GM23338 (cell line): ENCODE measurements around the gene THSD4. TPM values are rescaled to one million over a fixed set of nuclear protein-coding genes. Genes with fewer than 3 reads are reported as not detected.
"Not testable (repeated sequence)": the region's sequence is repeated elsewhere in the genome, so short reads cannot be mapped to it uniquely, and the experiment has no call there.

Experiments
- ATAC-seq: fragments of 200-7000 bp; cut with Tn5 transposase; 3 replicates; pipeline ENCODE4 v1.9.1; 2020
- DNase-seq: peaks from one replicate; pipeline ENCODE4 v3.0.0-alpha.2; 2015; ENCODE audit warnings: low spot score
- H2AFZ ChIP-seq: fragments of 200-600 bp; sonication (generic); 2 replicates; pipeline ENCODE4 v1.8.0; 2016; ENCODE audit warnings: antibody characterized with exemption, mild to moderate bottlenecking, moderate library complexity
- H3F3A ChIP-seq: fragments of 200-600 bp; sonication (generic); replicated peaks from 2 replicates; pipeline ENCODE4 v1.8.0; 2017; ENCODE audit warnings: antibody characterized with exemption, mixed run types, low read depth
- H3K27ac ChIP-seq: fragments of 200-600 bp; sonication (generic); 2 replicates; pipeline ENCODE4 v1.6.1; 2016; ENCODE audit warnings: low read depth
- H3K27me3 ChIP-seq: fragments of 200-600 bp; sonication (generic); 2 replicates; pipeline ENCODE4 v1.8.0; 2016; ENCODE audit warnings: mild to moderate bottlenecking, mixed run types, moderate library complexity; ENCODE audit not compliant: insufficient read depth
- H3K36me3 ChIP-seq: fragments of 200-600 bp; sonication (generic); 2 replicates; pipeline ENCODE4 v1.8.0; 2016; ENCODE audit warnings: mild to moderate bottlenecking; ENCODE audit not compliant: insufficient read depth
- H3K4me1 ChIP-seq: fragments of 200-600 bp; sonication (generic); 2 replicates; pipeline ENCODE4 v1.8.0; 2016; ENCODE audit warnings: mild to moderate bottlenecking, moderate library complexity; ENCODE audit not compliant: insufficient read depth
- H3K4me2 ChIP-seq: fragments of 200-600 bp; sonication (generic); 2 replicates; pipeline ENCODE4 v1.7.1; 2017; ENCODE audit warnings: mixed run types
- H3K4me3 ChIP-seq: fragments of 200-600 bp; sonication (generic); 2 replicates; pipeline ENCODE4 v1.6.1; 2016; ENCODE audit warnings: mixed run types
- H3K79me2 ChIP-seq: fragments of 200-600 bp; sonication (generic); replicated peaks from 2 replicates; pipeline ENCODE4 v1.8.0; 2017; ENCODE audit warnings: mild to moderate bottlenecking; ENCODE audit not compliant: insufficient read depth
- H3K9me2 ChIP-seq: fragments of 200-600 bp; sonication (generic); 2 replicates; pipeline ENCODE4 v1.8.0; 2017; ENCODE audit not compliant: insufficient read depth
- H4K20me1 ChIP-seq: fragments of 200-600 bp; sonication (generic); replicated peaks from 2 replicates; pipeline ENCODE4 v1.8.0; 2017; ENCODE audit warnings: mild to moderate bottlenecking; ENCODE audit not compliant: insufficient read depth
- H3K27ac Mint-ChIP-seq: 2 replicates; pipeline ENCODE4 v1.8.0; 2020; ENCODE audit warnings: inconsistent platforms, mild to moderate bottlenecking, moderate library complexity, mixed read lengths
- H3K27me3 Mint-ChIP-seq: 3 replicates; pipeline ENCODE4 v1.8.0; 2022; ENCODE audit warnings: low read depth, mild to moderate bottlenecking, moderate library complexity, mixed read lengths, inconsistent platforms; ENCODE audit not compliant: insufficient read depth, poor library complexity
- H3K36me3 Mint-ChIP-seq: 3 replicates; pipeline ENCODE4 v1.8.0; 2021; ENCODE audit warnings: low read depth, mild to moderate bottlenecking, inconsistent platforms, moderate library complexity, mixed read lengths
- H3K4me1 Mint-ChIP-seq: 3 replicates; pipeline ENCODE4 v1.8.0; 2020; ENCODE audit warnings: mild to moderate bottlenecking, inconsistent platforms, mixed read lengths
- H3K4me3 Mint-ChIP-seq: 3 replicates; pipeline ENCODE4 v1.8.0; 2021; ENCODE audit warnings: moderate library complexity, mild to moderate bottlenecking, inconsistent platforms, mixed read lengths
- H3K9me3 Mint-ChIP-seq: 3 replicates; pipeline ENCODE4 v1.8.0; 2020; ENCODE audit warnings: moderate library complexity, mild to moderate bottlenecking, inconsistent platforms, mixed read lengths
- CREB1 ChIP-seq: fragments of 250-450 bp; sonication (Bioruptor Pico); IDR thresholded peaks from 2 replicates; pipeline ENCODE4 v1.5.0; 2020; ENCODE audit warnings: low read depth, mild to moderate bottlenecking, moderate library complexity
- EZH2 ChIP-seq: fragments of 200-600 bp; sonication (generic); IDR thresholded peaks from one replicate; pipeline ENCODE4 v1.8.0; 2017; ENCODE audit warnings: antibody characterized with exemption, mild to moderate bottlenecking, low read depth; ENCODE audit not compliant: unreplicated experiment
- EZH2phosphoT487 ChIP-seq: fragments of 200-600 bp; sonication (generic); IDR thresholded peaks from one replicate; pipeline ENCODE4 v1.8.1; 2018; ENCODE audit warnings: antibody characterized with exemption; ENCODE audit not compliant: unreplicated experiment
- JUNB ChIP-seq: IDR thresholded peaks from one replicate; pipeline ENCODE4 v1.6.1; 2016; ENCODE audit warnings: antibody characterized with exemption; ENCODE audit not compliant: unreplicated experiment
- NANOG ChIP-seq: IDR thresholded peaks from 2 replicates; pipeline ENCODE4 v1.6.1; 2016; ENCODE audit warnings: antibody characterized with exemption, borderline replicate concordance
- POLR2AphosphoS5 ChIP-seq: IDR thresholded peaks from 2 replicates; pipeline ENCODE4 v1.6.1; 2016; ENCODE audit warnings: antibody characterized with exemption, low read depth
- STAT1 ChIP-seq: IDR thresholded peaks from one replicate; pipeline ENCODE4 v1.6.1; 2016; ENCODE audit warnings: antibody characterized with exemption; ENCODE audit not compliant: unreplicated experiment
- ZNF114 ChIP-seq: fragments of 250-450 bp; sonication (Bioruptor Pico); IDR thresholded peaks from 2 replicates; pipeline ENCODE4 v1.5.0; 2020; ENCODE audit warnings: mild to moderate bottlenecking, moderate library complexity
- ZNF331 ChIP-seq: fragments of 250-450 bp; sonication (Bioruptor Pico); IDR thresholded peaks from 2 replicates; pipeline ENCODE4 v1.5.0; 2020; ENCODE audit warnings: low read depth, mild to moderate bottlenecking, moderate library complexity
- polyA plus RNA-seq: library from polyadenylated mRNA; unstranded; fragments of >200 nt; fragmentation: Nextera tagmentation; extraction: Ambion mirVana; gene quantifications from 2 replicates; pipeline ENCODE4 v1.2.1, GENCODE V29; 2016
- total RNA-seq: library from RNA; depleted of rRNA; stranded (reverse); fragments of >200 nt; shearing (Covaris generic); gene quantifications from 2 replicates; pipeline ENCODE4 v1.2.3, GENCODE V29; 2014
- TF ChIP-seq, protein P1 (sequence below): IDR thresholded peaks from 2 replicates; pipeline ENCODE4 v1.6.1; 2016; ENCODE audit warnings: antibody characterized with exemption
- TF ChIP-seq, protein P2 (sequence below): IDR thresholded peaks from one replicate; pipeline ENCODE4 v1.6.1; 2018; ENCODE audit warnings: antibody characterized with exemption; ENCODE audit not compliant: unreplicated experiment
- TF ChIP-seq, protein P3 (sequence below), 2 experiments: fragments of 200-600 bp in 1 of 2; sonication (generic) in 1 of 2; conservative IDR thresholded peaks; 2 replicates each; pipeline versions ENCODE4 v1.5.1 to v1.6.1; 2016 to 2017; ENCODE audit warnings: antibody characterized with exemption in 2 of 2, low read depth in 2 of 2, mild to moderate bottlenecking in 2 of 2, moderate library complexity in 1 of 2

Gene THSD4
- total and polyA plus RNA-seq, 2 experiments from 2014 or later = 2.0 to 7.4 TPM

DNA sequence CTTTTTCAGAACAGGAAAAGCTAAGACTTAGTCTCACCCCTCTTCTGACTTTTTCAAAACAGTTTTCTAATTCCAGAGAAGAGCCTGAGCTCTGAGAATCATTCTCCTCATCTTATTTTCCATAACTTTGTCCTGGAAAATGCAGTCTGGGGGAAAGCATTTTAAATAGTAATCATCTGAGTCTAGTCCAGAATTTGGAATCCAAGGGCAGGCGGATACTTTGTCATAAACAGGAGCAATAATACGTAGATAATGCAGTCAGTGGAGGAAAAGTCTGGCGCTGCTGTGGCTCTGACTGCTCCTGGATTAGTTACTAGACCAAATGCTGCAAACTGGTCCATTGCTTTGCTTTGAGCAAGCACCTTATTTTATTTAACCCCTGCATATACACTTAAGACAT, 285.0 kb downstream of the THSD4 start:
- no peaks in the 10 kb centered on the region for H3K9me3 Mint-ChIP-seq
- no peak overlapping the region for H2AFZ ChIP-seq
- no peak overlapping the region for H3K4me3 ChIP-seq
- no peaks in the 10 kb centered on the region for H3F3A ChIP-seq
- H3K27ac ChIP-seq = no peak overlapping the region
- H3K4me3 Mint-ChIP-seq = no peak overlapping the region
- no peaks in the 10 kb centered on the region for H3K79me2 ChIP-seq
- H3K27ac Mint-ChIP-seq = no peak overlapping the region
- no peaks in the 10 kb centered on the region for H3K36me3 Mint-ChIP-seq
- no peaks in the 10 kb centered on the region for H3K9me2 ChIP-seq
- H3K4me2 ChIP-seq = no peak overlapping the region
- H3K27me3 ChIP-seq = no peaks in the 10 kb centered on the region
- H3K27me3 Mint-ChIP-seq = peaks cover 4% of the 10 kb centered on the region
- no peak for DNase-seq
- ATAC-seq = no peak
- H3K4me1 ChIP-seq = no peaks in the 10 kb centered on the region
- no peaks in the 10 kb centered on the region for H3K36me3 ChIP-seq
- H4K20me1 ChIP-seq = no peaks in the 10 kb centered on the region
- no peak for TF ChIP-seq EZH2
- no peak for TF ChIP-seq NANOG
- TF ChIP-seq, protein P1, sequence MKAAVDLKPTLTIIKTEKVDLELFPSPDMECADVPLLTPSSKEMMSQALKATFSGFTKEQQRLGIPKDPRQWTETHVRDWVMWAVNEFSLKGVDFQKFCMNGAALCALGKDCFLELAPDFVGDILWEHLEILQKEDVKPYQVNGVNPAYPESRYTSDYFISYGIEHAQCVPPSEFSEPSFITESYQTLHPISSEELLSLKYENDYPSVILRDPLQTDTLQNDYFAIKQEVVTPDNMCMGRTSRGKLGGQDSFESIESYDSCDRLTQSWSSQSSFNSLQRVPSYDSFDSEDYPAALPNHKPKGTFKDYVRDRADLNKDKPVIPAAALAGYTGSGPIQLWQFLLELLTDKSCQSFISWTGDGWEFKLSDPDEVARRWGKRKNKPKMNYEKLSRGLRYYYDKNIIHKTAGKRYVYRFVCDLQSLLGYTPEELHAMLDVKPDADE = no peak
- TF ChIP-seq JUNB = no peak
- no peaks in the 10 kb centered on the region; the same call in 2 of the 3 replicates for H3K4me1 Mint-ChIP-seq

DNA sequence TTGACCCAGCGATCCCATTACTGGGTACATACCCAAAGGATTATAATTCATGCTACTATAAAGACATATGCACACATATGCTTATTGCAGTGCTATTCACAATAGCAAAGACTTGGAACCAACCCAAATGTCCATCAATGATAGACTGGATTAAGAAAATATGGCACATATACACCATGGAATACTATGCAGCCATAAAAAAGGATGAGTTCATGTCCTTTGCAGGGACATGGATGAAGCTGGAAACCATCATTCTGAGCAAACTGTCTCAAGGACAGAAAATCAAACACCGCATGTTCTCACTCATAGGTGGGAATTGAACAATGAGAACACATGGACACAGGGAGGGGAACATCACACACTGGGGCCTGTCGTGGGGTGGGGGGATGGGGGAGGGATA, 286.5 kb downstream of the THSD4 start:
- H3K4me2 ChIP-seq, H3K9me2 ChIP-seq, DNase-seq, H3K27me3 ChIP-seq, H3K4me3 Mint-ChIP-seq, H3K9me3 Mint-ChIP-seq, H3K36me3 Mint-ChIP-seq, H3F3A ChIP-seq, H3K79me2 ChIP-seq, H4K20me1 ChIP-seq, H3K4me1 ChIP-seq, H3K27ac ChIP-seq, H3K36me3 ChIP-seq, H2AFZ ChIP-seq, H3K27me3 Mint-ChIP-seq, H3K4me1 Mint-ChIP-seq, ATAC-seq, H3K4me3 ChIP-seq, H3K27ac Mint-ChIP-seq: not testable (repeated sequence)

DNA sequence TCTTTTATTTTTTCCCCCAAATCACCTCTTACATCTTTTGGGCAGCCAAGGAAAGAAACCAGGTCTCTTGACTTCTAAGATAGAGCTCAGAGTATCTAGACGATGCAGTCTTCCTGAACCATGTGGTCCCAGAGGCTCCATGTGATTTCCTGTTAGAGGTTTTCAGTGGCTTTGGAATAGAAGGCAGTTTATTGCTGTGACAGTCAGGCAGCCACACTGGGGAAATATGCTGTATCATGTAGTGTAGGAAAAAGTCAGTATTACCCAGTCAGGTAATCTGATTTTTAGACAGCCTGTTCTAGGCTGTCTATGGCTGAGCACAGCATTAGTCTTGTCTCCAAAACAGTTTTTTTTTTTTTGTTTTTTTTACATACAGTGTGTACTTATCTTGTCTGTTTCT, 294.3 kb downstream of the THSD4 start:
- no peaks in the 10 kb centered on the region for H4K20me1 ChIP-seq
- no peaks in the 10 kb centered on the region for H3F3A ChIP-seq
- no peak overlapping the region for H3K4me3 ChIP-seq
- DNase-seq = no peak
- H3K9me2 ChIP-seq = no peaks in the 10 kb centered on the region
- H3K4me2 ChIP-seq = no peak overlapping the region
- H3K27me3 ChIP-seq = no peaks in the 10 kb centered on the region
- H3K36me3 ChIP-seq = no peaks in the 10 kb centered on the region
- Mint-ChIP-seq H3K27ac (no peak overlapping the region), H3K9me3 (no peaks in the 10 kb centered on the region), H3K27me3 (peaks cover 3% of the 10 kb centered on the region), H3K36me3 (no peaks in the 10 kb centered on the region), H3K4me1 (peaks cover 18% of the 10 kb centered on the region), H3K4me3 (no peak overlapping the region)
- H3K27ac ChIP-seq = no peak overlapping the region
- H3K79me2 ChIP-seq = no peaks in the 10 kb centered on the region
- H3K4me1 ChIP-seq = peaks cover 15% of the 10 kb centered on the region; the same call in 1 of the 2 replicates
- ATAC-seq = no peak
- no peak overlapping the region for H2AFZ ChIP-seq
- TF ChIP-seq POLR2AphosphoS5 (no peak), CREB1 (CRISPR knock-in tag) (no peak), EZH2 (no peak), JUNB (no peak), NANOG (no peak), STAT1 (no peak), ZNF114 (CRISPR knock-in tag) (no peak), ZNF331 (CRISPR knock-in tag) (no peak), EZH2phosphoT487 (no peak)
- TF ChIP-seq, protein P1 = no peak
- TF ChIP-seq, protein P2, sequence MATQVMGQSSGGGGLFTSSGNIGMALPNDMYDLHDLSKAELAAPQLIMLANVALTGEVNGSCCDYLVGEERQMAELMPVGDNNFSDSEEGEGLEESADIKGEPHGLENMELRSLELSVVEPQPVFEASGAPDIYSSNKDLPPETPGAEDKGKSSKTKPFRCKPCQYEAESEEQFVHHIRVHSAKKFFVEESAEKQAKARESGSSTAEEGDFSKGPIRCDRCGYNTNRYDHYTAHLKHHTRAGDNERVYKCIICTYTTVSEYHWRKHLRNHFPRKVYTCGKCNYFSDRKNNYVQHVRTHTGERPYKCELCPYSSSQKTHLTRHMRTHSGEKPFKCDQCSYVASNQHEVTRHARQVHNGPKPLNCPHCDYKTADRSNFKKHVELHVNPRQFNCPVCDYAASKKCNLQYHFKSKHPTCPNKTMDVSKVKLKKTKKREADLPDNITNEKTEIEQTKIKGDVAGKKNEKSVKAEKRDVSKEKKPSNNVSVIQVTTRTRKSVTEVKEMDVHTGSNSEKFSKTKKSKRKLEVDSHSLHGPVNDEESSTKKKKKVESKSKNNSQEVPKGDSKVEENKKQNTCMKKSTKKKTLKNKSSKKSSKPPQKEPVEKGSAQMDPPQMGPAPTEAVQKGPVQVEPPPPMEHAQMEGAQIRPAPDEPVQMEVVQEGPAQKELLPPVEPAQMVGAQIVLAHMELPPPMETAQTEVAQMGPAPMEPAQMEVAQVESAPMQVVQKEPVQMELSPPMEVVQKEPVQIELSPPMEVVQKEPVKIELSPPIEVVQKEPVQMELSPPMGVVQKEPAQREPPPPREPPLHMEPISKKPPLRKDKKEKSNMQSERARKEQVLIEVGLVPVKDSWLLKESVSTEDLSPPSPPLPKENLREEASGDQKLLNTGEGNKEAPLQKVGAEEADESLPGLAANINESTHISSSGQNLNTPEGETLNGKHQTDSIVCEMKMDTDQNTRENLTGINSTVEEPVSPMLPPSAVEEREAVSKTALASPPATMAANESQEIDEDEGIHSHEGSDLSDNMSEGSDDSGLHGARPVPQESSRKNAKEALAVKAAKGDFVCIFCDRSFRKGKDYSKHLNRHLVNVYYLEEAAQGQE = no peak
- TF ChIP-seq, protein P3, sequence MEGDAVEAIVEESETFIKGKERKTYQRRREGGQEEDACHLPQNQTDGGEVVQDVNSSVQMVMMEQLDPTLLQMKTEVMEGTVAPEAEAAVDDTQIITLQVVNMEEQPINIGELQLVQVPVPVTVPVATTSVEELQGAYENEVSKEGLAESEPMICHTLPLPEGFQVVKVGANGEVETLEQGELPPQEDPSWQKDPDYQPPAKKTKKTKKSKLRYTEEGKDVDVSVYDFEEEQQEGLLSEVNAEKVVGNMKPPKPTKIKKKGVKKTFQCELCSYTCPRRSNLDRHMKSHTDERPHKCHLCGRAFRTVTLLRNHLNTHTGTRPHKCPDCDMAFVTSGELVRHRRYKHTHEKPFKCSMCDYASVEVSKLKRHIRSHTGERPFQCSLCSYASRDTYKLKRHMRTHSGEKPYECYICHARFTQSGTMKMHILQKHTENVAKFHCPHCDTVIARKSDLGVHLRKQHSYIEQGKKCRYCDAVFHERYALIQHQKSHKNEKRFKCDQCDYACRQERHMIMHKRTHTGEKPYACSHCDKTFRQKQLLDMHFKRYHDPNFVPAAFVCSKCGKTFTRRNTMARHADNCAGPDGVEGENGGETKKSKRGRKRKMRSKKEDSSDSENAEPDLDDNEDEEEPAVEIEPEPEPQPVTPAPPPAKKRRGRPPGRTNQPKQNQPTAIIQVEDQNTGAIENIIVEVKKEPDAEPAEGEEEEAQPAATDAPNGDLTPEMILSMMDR (conservative IDR thresholded peaks at IDR 0.05; ENCODE audit: low read depth in 2 of 2) = no peak
